B cell (primary cell): ENCODE data around the gene ZNF598.

Experiments used
- CTCF ChIP-seq: fragments of 200-600 bp; IDR thresholded peaks from one replicate; pipeline ENCODE4 v1.8.0; 2022; ENCODE audit warnings: antibody characterized with exemption, mild to moderate bottlenecking
- EZH2 ChIP-seq: IDR thresholded peaks from 2 replicates; pipeline ENCODE4 v1.6.1; 2012; ENCODE audit warnings: borderline replicate concordance, low read depth, mild to moderate bottlenecking, moderate library complexity, low read length; ENCODE audit not compliant: insufficient read depth, poor library complexity, severe bottlenecking

DNA sequence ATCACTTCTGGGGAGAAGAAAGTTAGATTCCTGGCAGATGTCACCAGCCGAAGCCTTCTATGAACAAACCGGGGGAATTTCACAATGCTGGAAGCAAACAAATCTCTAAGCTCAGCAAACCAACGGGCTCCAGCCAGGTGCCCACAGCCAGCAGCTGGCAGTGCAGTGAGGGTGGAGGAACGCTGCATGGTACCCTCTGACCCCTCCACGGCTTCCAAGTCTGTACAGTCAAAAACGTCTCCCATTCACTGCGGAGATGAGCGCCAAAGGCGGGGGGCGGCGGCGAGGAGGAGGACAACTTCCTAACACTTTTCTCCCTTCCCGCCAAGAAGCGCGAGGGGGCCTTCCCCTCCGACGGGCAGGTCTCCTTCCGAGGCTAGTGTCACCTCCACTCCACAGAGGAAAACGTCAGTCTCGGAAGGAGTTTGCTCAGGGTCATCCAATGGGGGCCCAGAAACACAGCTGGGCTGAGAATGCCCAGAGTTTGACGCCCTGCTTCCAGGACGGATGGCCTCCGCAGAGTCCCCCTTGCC is 924 bp downstream of the ZNF598 start:
- TF ChIP-seq CTCF, result no peak
- TF ChIP-seq EZH2, result no peak
